Activated CD8-positive, alpha-beta T cell treated with anti-CD3 and anti-CD28 coated beads for 36 hours (primary cell): ENCODE measurements around the gene FBXW9. TPM values are rescaled to one million over a fixed set of nuclear protein-coding genes. Genes with fewer than 3 reads are reported as not detected.

ENCODE experiments used
- ATAC-seq: fragments of 200-7000 bp; cut with Tn5 transposase; one replicate; pipeline ENCODE4 v1.10.0; 2021; ENCODE audit warnings: mild to moderate bottlenecking, moderate library complexity
- CTCF ChIA-PET: fragments of 350-600 bp; sonication (Branson Sonifier 250); formaldehyde crosslinking; loops from one replicate; lab custom pipeline; 2021; ENCODE audit warnings: antibody characterized with exemption; lab: Charles Lee
- POLR2A ChIA-PET: fragments of 350-600 bp; sonication (Branson Sonifier 250); formaldehyde crosslinking; loops from one replicate; lab custom pipeline; 2021; ENCODE audit warnings: antibody characterized with exemption; lab: Charles Lee
- DNase-seq: peaks from one replicate; pipeline ENCODE4 v3.0.0-alpha.2; 2020
- H3K27ac Mint-ChIP-seq: one replicate; pipeline ENCODE4 v1.8.0; 2021; ENCODE audit warnings: mild to moderate bottlenecking, mixed read lengths
- H3K27me3 Mint-ChIP-seq: one replicate; pipeline ENCODE4 v1.8.0; 2021; ENCODE audit warnings: mixed read lengths
- H3K36me3 Mint-ChIP-seq: one replicate; pipeline ENCODE4 v1.8.0; 2021; ENCODE audit warnings: low read depth, mixed read lengths
- H3K4me1 Mint-ChIP-seq: one replicate; pipeline ENCODE4 v1.8.0; 2021; ENCODE audit warnings: low read depth, mixed read lengths
- H3K4me3 Mint-ChIP-seq: one replicate; pipeline ENCODE4 v1.8.0; 2021; ENCODE audit warnings: mild to moderate bottlenecking, moderate library complexity, mixed read lengths
- H3K9me3 Mint-ChIP-seq: one replicate; pipeline ENCODE4 v1.8.0; 2021; ENCODE audit warnings: mixed read lengths
- intact Hi-C: fragments of 100-400 bp; cut with micrococcal nuclease; formaldehyde crosslinking; loops from one replicate; pipeline ENCODE4 v1.10.0; 2022
- total RNA-seq, 2 experiments: library from RNA; stranded (reverse); gene quantifications; one replicate each; pipeline ENCODE4 v1.2.3, GENCODE V29; 2021
- TF ChIP-seq, protein P1 (sequence below): fragments of 200-600 bp; IDR thresholded peaks from one replicate; pipeline ENCODE4 v1.8.0; 2022; ENCODE audit warnings: antibody characterized with exemption, mild to moderate bottlenecking

Gene FBXW9
- total RNA-seq, 2 experiments from 2014 or later: 9.9 to 10.8 TPM

DNA sequence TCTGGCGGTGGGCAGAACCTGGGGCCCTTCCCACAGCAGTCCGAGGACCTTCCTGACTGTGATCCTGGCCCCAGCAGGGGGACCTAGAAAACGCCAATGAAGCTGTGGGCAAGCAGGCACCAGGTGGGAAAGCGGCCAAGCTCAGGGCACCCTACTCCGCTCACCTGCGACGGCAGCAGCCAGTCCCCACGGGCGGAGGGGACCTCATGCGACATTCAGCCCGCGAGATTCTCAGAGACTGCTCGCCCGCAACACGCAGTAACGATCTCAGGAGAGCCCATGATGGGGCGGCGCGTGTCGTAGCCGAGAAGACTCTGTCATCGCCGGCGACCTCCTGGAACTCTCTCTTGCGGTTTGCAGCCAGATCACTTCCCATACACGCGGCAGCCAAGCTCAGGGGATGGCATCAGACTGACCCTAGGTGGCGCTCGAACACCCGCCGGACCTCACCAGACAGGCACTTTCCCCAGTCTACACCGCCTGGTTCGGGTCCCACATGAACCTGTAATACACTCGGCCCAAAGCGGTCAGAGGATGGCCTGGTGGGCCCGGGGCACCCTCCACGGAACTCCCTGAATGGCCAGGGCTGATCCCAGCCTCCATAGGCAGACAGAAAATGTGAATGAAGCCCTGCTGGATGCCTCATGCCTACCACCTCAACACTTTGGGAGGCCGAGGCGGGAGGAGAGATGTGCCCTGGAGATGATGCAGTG lies 56.4 kb downstream of the FBXW9 start:
- TF ChIP-seq, protein P1, sequence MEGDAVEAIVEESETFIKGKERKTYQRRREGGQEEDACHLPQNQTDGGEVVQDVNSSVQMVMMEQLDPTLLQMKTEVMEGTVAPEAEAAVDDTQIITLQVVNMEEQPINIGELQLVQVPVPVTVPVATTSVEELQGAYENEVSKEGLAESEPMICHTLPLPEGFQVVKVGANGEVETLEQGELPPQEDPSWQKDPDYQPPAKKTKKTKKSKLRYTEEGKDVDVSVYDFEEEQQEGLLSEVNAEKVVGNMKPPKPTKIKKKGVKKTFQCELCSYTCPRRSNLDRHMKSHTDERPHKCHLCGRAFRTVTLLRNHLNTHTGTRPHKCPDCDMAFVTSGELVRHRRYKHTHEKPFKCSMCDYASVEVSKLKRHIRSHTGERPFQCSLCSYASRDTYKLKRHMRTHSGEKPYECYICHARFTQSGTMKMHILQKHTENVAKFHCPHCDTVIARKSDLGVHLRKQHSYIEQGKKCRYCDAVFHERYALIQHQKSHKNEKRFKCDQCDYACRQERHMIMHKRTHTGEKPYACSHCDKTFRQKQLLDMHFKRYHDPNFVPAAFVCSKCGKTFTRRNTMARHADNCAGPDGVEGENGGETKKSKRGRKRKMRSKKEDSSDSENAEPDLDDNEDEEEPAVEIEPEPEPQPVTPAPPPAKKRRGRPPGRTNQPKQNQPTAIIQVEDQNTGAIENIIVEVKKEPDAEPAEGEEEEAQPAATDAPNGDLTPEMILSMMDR: peak; percentile 89

More for the DNA sequence above, 56.4 kb downstream of the FBXW9 start:
- Mint-ChIP-seq H3K9me3 (no peaks in the 10 kb centered on the region), H3K4me3 (peak overlapping the region; percentile 73), H3K27ac (peak overlapping the region; percentile 84), H3K36me3 (peaks cover 28% of the 10 kb centered on the region), H3K4me1 (peaks cover 23% of the 10 kb centered on the region), H3K27me3 (no peaks in the 10 kb centered on the region)
- ChIA-PET CTCF (interaction anchor here (0.7 to 2.2 kb wide), 21 partner anchors 9 to 957 kb away, joined by 3 to 13 read pairs (median 3); partner anchors contain the start of genes MAN2B1, WDR83, ZNF490 and ZNF791), POLR2A (interaction anchor here (1.0 to 1.7 kb wide), 12 partner anchors 9 to 455 kb away, joined by 3 to 7 read pairs (median 4); a partner anchor contains a TSS)
- peak; percentile 93 for ATAC-seq
- peak; percentile 96 for DNase-seq
- intact Hi-C loops: no loop called here

Other genes with a start within 250 kb of the FBXW9 start
- 1 to 10 TPM; 1.5 to 1.6 TPM for gene ZNF709, start 211.8 kb downstream of the FBXW9 start, total RNA-seq
- 1 to 10 TPM; 6.2 to 7.4 TPM for gene ZNF564, start 145.1 kb downstream of the FBXW9 start, total RNA-seq
- 1 to 10 TPM; 6.8 to 9.3 TPM for gene ZNF490, start 85.8 kb downstream of the FBXW9 start, total RNA-seq
- gene ZNF791, start 85.7 kb downstream of the FBXW9 start, total RNA-seq: 10 to 100 TPM; 15.1 to 16.7 TPM
- 100 to 1,000 TPM; 127 to 135 TPM for gene MAN2B1, start 29.9 kb downstream of the FBXW9 start, total RNA-seq
- gene WDR83, start 29.8 kb downstream of the FBXW9 start, total RNA-seq: 10 to 100 TPM; 17.5 to 23.2 TPM
- 100 to 1,000 TPM; 113 TPM for gene DHPS, start 14.8 kb downstream of the FBXW9 start, total RNA-seq
- not detected for gene GNG14, start 8.6 kb downstream of the FBXW9 start, total RNA-seq
- gene TNPO2, start 27.3 kb upstream of the FBXW9 start, total RNA-seq: 10 to 100 TPM; 90.7 to 94.5 TPM
- gene TRIR, start 38.1 kb upstream of the FBXW9 start, total RNA-seq: 100 to 1,000 TPM; 154 to 169 TPM
- gene GET3, start 40.9 kb upstream of the FBXW9 start, total RNA-seq: 10 to 100 TPM; 50.7 to 52.2 TPM
- gene BEST2, start 55.2 kb upstream of the FBXW9 start, total RNA-seq: not detected
- gene HOOK2, start 78.9 kb upstream of the FBXW9 start, total RNA-seq: 10 to 100 TPM; 17.3 to 18.4 TPM
- gene JUNB, start 94.9 kb upstream of the FBXW9 start, total RNA-seq: 100 to 1,000 TPM; 292 to 299 TPM
- 100 to 1,000 TPM; 251 to 262 TPM for gene PRDX2, start 105.2 kb upstream of the FBXW9 start, total RNA-seq
- 10 to 100 TPM; 31.1 to 36.2 TPM for gene THSD8, start 105.4 kb upstream of the FBXW9 start, total RNA-seq
- gene RNASEH2A, start 110.0 kb upstream of the FBXW9 start, total RNA-seq: 10 to 100 TPM; 40.3 to 44.1 TPM
- gene RTBDN, start 137.9 kb upstream of the FBXW9 start, total RNA-seq: not detected
- gene MAST1, start 141.9 kb upstream of the FBXW9 start, total RNA-seq: 1 to 10 TPM; 2.4 to 3.0 TPM
- 10 to 100 TPM; 22.3 to 26.1 TPM for gene DNASE2, start 184.8 kb upstream of the FBXW9 start, total RNA-seq
- under 1 TPM; 0.32 to 0.38 TPM for gene KLF1, start 190.6 kb upstream of the FBXW9 start, total RNA-seq
- 10 to 100 TPM; 37.5 to 43.8 TPM for gene GCDH, start 194.5 kb upstream of the FBXW9 start, total RNA-seq
- gene SYCE2, start 222.7 kb upstream of the FBXW9 start, total RNA-seq: 1 to 10 TPM; 3.0 to 4.4 TPM
- gene FARSA, start 237.1 kb upstream of the FBXW9 start, total RNA-seq: 100 to 1,000 TPM; 128 to 138 TPM
- gene CALR, start 242.0 kb upstream of the FBXW9 start, total RNA-seq: 100 to 1,000 TPM; 535 to 563 TPM
- gene RAD23A, start 249.2 kb upstream of the FBXW9 start, total RNA-seq: 100 to 1,000 TPM; 189 to 190 TPM